CD14-positive monocyte (primary cell): ENCODE data around the gene WDR4. TPM values are rescaled to one million over a fixed set of nuclear protein-coding genes. Genes with fewer than 3 reads are reported as not detected.
A peak's percentile ranks its signal among the peaks of the same experiment; 100 is the strongest.

Experiments
- DNase-seq, 3 donors: peaks; one replicate each; pipeline ENCODE4 v3.0.0-alpha.2; 2011 to 2022
- H2AFZ ChIP-seq: 2 replicates; pipeline ENCODE4 v1.6.0; 2012; ENCODE audit warnings: mild to moderate bottlenecking, low read depth, low read length, inconsistent platforms; ENCODE audit not compliant: insufficient read depth, poor library complexity, severe bottlenecking
- H3K27ac ChIP-seq, 2 donors: 1 replicate in 1 of 2; 2 replicates in 1 of 2; pipeline ENCODE4 v1.5.1; 2012 to 2013; ENCODE audit warnings: low read length in 2 of 2, control low read depth in 1 of 2, inconsistent platforms in 1 of 2, low read depth in 1 of 2, mild to moderate bottlenecking in 1 of 2
- H3K27me3 ChIP-seq, 2 donors: one replicate each; pipeline versions ENCODE4 v1.6.0 to v1.6.1; 2011 to 2013; ENCODE audit warnings: low read length in 2 of 2; ENCODE audit not compliant: control insufficient read depth in 2 of 2, insufficient read depth in 2 of 2
- H3K36me3 ChIP-seq, 2 donors: replicated peaks in 1 of 2; 1 replicate in 1 of 2; 2 replicates in 1 of 2; pipeline versions ENCODE4 v1.5.1 to v1.6.1; 2012 to 2013; ENCODE audit warnings: low read length in 2 of 2, control low read depth in 1 of 2, inconsistent platforms in 1 of 2, mild to moderate bottlenecking in 1 of 2; ENCODE audit not compliant: insufficient read depth in 2 of 2, control insufficient read depth in 1 of 2
- H3K4me1 ChIP-seq, 2 donors: 1 replicate in 1 of 2; 2 replicates in 1 of 2; pipeline versions ENCODE4 v1.5.1 to v1.6.1; 2012 to 2013; ENCODE audit warnings: low read length in 2 of 2, control low read depth in 1 of 2, inconsistent platforms in 1 of 2, mild to moderate bottlenecking in 1 of 2, moderate library complexity in 1 of 2; ENCODE audit not compliant: insufficient read depth in 2 of 2, control insufficient read depth in 1 of 2
- H3K4me2 ChIP-seq: replicated peaks from 2 replicates; pipeline ENCODE3; 2012; ENCODE audit warnings: low read length, moderate library complexity, mild to moderate bottlenecking; ENCODE audit not compliant: poor library complexity, severe bottlenecking; ENCODE audit errors: extremely low read depth
- H3K4me3 ChIP-seq, 3 experiments: fragments of 200-600 bp in 1 of 3; sonication (generic) in 1 of 3; replicated peaks in 1 of 3; 1 replicate in 2 of 3; 2 replicates in 1 of 3; pipeline ENCODE4 v1.5.1; 2011 to 2013; ENCODE audit warnings: low read length in 3 of 3, mild to moderate bottlenecking in 3 of 3, control low read depth in 2 of 3, low read depth in 2 of 3, inconsistent platforms in 1 of 3, moderate library complexity in 1 of 3
- H3K79me2 ChIP-seq: 2 replicates; pipeline ENCODE4 v1.6.0; 2012; ENCODE audit warnings: mild to moderate bottlenecking, control low read depth, inconsistent platforms, low read length, moderate library complexity; ENCODE audit not compliant: insufficient read depth
- H3K9ac ChIP-seq: 2 replicates; pipeline ENCODE4 v1.6.0; 2017; ENCODE audit warnings: low read length, mild to moderate bottlenecking; ENCODE audit not compliant: insufficient read depth, poor library complexity, severe bottlenecking
- H3K9me3 ChIP-seq, 2 donors: replicated peaks in 1 of 2; 1 replicate in 1 of 2; 2 replicates in 1 of 2; pipeline versions ENCODE4 v1.5.1 to v1.6.1; 2012 to 2013; ENCODE audit warnings: low read length in 2 of 2, control low read depth in 1 of 2; ENCODE audit not compliant: control insufficient read depth in 1 of 2, insufficient read depth in 1 of 2
- H4K20me1 ChIP-seq: 2 replicates; pipeline ENCODE4 v1.6.0; 2012; ENCODE audit warnings: mild to moderate bottlenecking, low read length, control low read depth, moderate library complexity; ENCODE audit not compliant: insufficient read depth
- H3K27ac Mint-ChIP-seq, 7 donors: one replicate each; pipeline ENCODE4 v1.8.0; 2020; ENCODE audit warnings: mild to moderate bottlenecking in 7 of 7, mixed read lengths in 7 of 7, moderate library complexity in 6 of 7, inconsistent platforms in 2 of 7
- H3K27me3 Mint-ChIP-seq, 3 donors: one replicate each; pipeline ENCODE4 v1.8.0; 2021 to 2022; ENCODE audit warnings: low read depth in 3 of 3, mild to moderate bottlenecking in 3 of 3, mixed read lengths in 3 of 3, moderate library complexity in 3 of 3, inconsistent platforms in 1 of 3
- H3K36me3 Mint-ChIP-seq, 2 donors: one replicate each; pipeline ENCODE4 v1.8.0; 2020; ENCODE audit warnings: mixed read lengths in 2 of 2, inconsistent platforms in 1 of 2, mild to moderate bottlenecking in 1 of 2
- H3K4me1 Mint-ChIP-seq: one replicate; pipeline ENCODE4 v1.8.0; 2020; ENCODE audit warnings: mild to moderate bottlenecking, mixed read lengths
- H3K4me3 Mint-ChIP-seq, 2 donors: one replicate each; pipeline ENCODE4 v1.8.0; 2020; ENCODE audit warnings: mild to moderate bottlenecking in 2 of 2, mixed read lengths in 2 of 2, moderate library complexity in 1 of 2
- H3K9me3 Mint-ChIP-seq, 7 donors: one replicate each; pipeline ENCODE4 v1.8.0; 2020 to 2022; ENCODE audit warnings: mixed read lengths in 7 of 7, mild to moderate bottlenecking in 6 of 7, moderate library complexity in 6 of 7, inconsistent platforms in 2 of 7
- CTCF ChIP-seq: fragments of 200-600 bp; IDR thresholded peaks from one replicate; pipeline ENCODE4 v1.8.0; 2022; ENCODE audit warnings: antibody characterized with exemption, mild to moderate bottlenecking
- WGBS: methylation state at CpG from one replicate; pipeline ENCODE4 v1.1.5; 2013; ENCODE audit warnings: missing lambda C conversion rate; ENCODE audit not compliant: insufficient coverage; 5-methylcytosine and 5-hydroxymethylcytosine counted together
- intact Hi-C, 2 donors: fragments of 100-400 bp; cut with micrococcal nuclease; formaldehyde crosslinking; loops; one replicate each; pipeline versions ENCODE4 v1.15.0 to v1.15.1; 2023
- polyA plus RNA-seq, 3 donors: library from polyadenylated mRNA; depleted of rRNA in 1 of 3; unstranded in 2 of 3; stranded (reverse) in 1 of 3; fragments of 300-500 nt in 2 of 3; fragments of >200 nt in 1 of 3; fragmentation: Illumina TruSeq in 2 of 3; gene quantifications; 1 replicate in 2 of 3; 2 replicates in 1 of 3; pipeline ENCODE4 v1.2.3, GENCODE V29; 2012 to 2021

Gene WDR4
- polyA plus RNA-seq, 3 donors: 2.9 to 7.0 (median 3.6) TPM

- no peaks in the 10 kb centered on the region for H3K36me3 Mint-ChIP-seq
- H2AFZ ChIP-seq: no peak overlapping the region
- no peak overlapping the region for H3K4me3 ChIP-seq
- no peak for DNase-seq
- no peaks in the 10 kb centered on the region for H4K20me1 ChIP-seq
- 72% methylated on average over 4 of the region's 4 CpGs for WGBS
- peaks cover 7 to 9% of the 10 kb centered on the region in 2 donors for H3K4me1 ChIP-seq
- no peaks in the 10 kb centered on the region for H3K27me3 Mint-ChIP-seq
- TF ChIP-seq CTCF: no peak
- H3K27ac ChIP-seq: no peak overlapping the region
- no peaks in the 10 kb centered on the region for H3K79me2 ChIP-seq
- intact Hi-C loops: loop anchor here in 1 of 2 donors (10.0 kb wide), 1 partner anchor 723 kb away; no protein-coding TSS in a partner anchor
- peak overlapping the region in 1 of 7 donors; percentile 51 for H3K27ac Mint-ChIP-seq
- no peaks in the 10 kb centered on the region for H3K9me3 Mint-ChIP-seq
- H3K4me3 Mint-ChIP-seq: no peak overlapping the region
- H3K4me1 Mint-ChIP-seq: peaks cover 13% of the 10 kb centered on the region
- no peaks in the 10 kb centered on the region for H3K36me3 ChIP-seq
- H3K9ac ChIP-seq: no peak overlapping the region
- H3K27me3 ChIP-seq: no peaks in the 10 kb centered on the region
- no peak overlapping the region for H3K4me2 ChIP-seq
- no peaks in the 10 kb centered on the region for H3K9me3 ChIP-seq
Measured at GRCh38 chr21:42921927-42922326, 42.6 kb upstream of the WDR4 start.

DNA sequence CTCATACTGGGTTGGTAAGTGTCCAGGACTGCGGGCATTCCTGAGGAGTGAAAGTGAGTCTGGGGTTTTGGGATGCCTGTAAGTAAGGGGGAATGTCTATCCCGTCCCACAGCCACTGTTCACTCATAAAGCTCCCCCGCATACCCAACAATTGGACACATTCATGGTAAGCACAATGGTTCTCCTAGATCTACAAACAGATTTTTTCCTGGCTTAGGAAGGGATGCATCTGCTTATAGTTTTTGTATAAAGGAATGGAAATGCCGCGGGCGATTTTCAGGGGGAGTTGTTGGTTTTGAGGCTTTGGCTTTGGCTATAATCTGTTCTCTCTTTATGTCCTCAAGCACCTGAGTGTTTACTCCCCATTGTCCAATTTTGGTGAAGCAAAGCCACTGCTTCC lies 39.0 kb upstream of the WDR4 start:
- Histone ChIP-seq H3K4me2 (no peak overlapping the region), H3K9me3 (no peaks in the 10 kb centered on the region), H3K4me3 (no peak overlapping the region), H3K79me2 (no peaks in the 10 kb centered on the region), H3K36me3 (peaks cover 0 to 3% of the 10 kb centered on the region in 2 donors), H3K27ac (no peak overlapping the region), H4K20me1 (peaks cover 4% of the 10 kb centered on the region), H3K4me1 (no peaks in the 10 kb centered on the region), H2AFZ (no peak overlapping the region), H3K27me3 (no peaks in the 10 kb centered on the region), H3K9ac (no peak overlapping the region)
- DNase-seq: no peak
- no CpG with 5 or more reads among the region's 6 CpGs for WGBS
- Mint-ChIP-seq H3K27me3 (no peaks in the 10 kb centered on the region), H3K4me1 (peaks cover 2% of the 10 kb centered on the region), H3K9me3 (no peaks in the 10 kb centered on the region), H3K36me3 (peaks cover under 1 to 7% of the 10 kb centered on the region in 2 donors), H3K27ac (no peak overlapping the region), H3K4me3 (no peak overlapping the region)
- intact Hi-C loops: no loop called here
- TF ChIP-seq CTCF: no peak
